GM19025 (cell line): ENCODE measurements around the gene ATP6V1F.

Experiments
- ATAC-seq: cut with Tn5 transposase; IDR thresholded peaks from one replicate; pipeline ENCODE4 v1.9.1; 2021; ENCODE audit warnings: mild to moderate bottlenecking, low read depth, moderate library complexity; ENCODE audit not compliant: unreplicated experiment

ATP6V1F gene

GRCh38 chr7:128893251-128894100 lies 30.8 kb downstream of the ATP6V1F start:
- ATAC-seq = no peak

- ATAC-seq = no peak
These were observed 31.4 kb downstream of the ATP6V1F start for GRCh38 chr7:128894101-128894440.

- ATAC-seq = no peak
These were observed 32.7 kb downstream of the ATP6V1F start for GRCh38 chr7:128895320-128895719.

GRCh38 chr7:128899392-128899791 lies 36.7 kb downstream of the ATP6V1F start:
- ATAC-seq = no peak

- ATAC-seq = no peak
These were observed 37.6 kb downstream of the ATP6V1F start for GRCh38 chr7:128900237-128900636.

- ATAC-seq = no peak
These were observed 40.3 kb downstream of the ATP6V1F start for GRCh38 chr7:128902761-128903585.

- no peak for ATAC-seq
These were observed 41.1 kb downstream of the ATP6V1F start for GRCh38 chr7:128903621-128904361.

- no peak for ATAC-seq
These were observed 41.9 kb downstream of the ATP6V1F start for GRCh38 chr7:128904381-128905197.

- no peak for ATAC-seq
These were observed 43.5 kb downstream of the ATP6V1F start for GRCh38 chr7:128906001-128906765.

GRCh38 chr7:128906766-128907559 lies 44.3 kb downstream of the ATP6V1F start:
- ATAC-seq = no peak

- no peak for ATAC-seq
These were observed 46.3 kb downstream of the ATP6V1F start for GRCh38 chr7:128908750-128909624.

- no peak for ATAC-seq
These were observed 47.2 kb downstream of the ATP6V1F start for GRCh38 chr7:128909625-128910568.

- ATAC-seq = no peak
These were observed 47.9 kb downstream of the ATP6V1F start, which contains the start of gene KCP for GRCh38 chr7:128910569-128910945. Gene KCP (minus strand): TSS chr7:128910709. CDS start chr7:128910676, 33 bp downstream.

GRCh38 chr7:128911423-128912031 lies 48.9 kb downstream of the ATP6V1F start:
- no peak for ATAC-seq

- no peak for ATAC-seq
These were observed 49.6 kb downstream of the ATP6V1F start for GRCh38 chr7:128912281-128912680.
